GM12878 (cell line): ENCODE data around the gene SCARB2. TPM values are rescaled to one million over a fixed set of nuclear protein-coding genes. Genes with fewer than 3 reads are reported as not detected.

Experiments
- ATAC-seq: fragments of 200-7000 bp; cut with Tn5 transposase; 3 replicates; pipeline ENCODE4 v1.9.1; 2020; ENCODE audit warnings: mild to moderate bottlenecking, moderate library complexity
- BruUV-seq: library from RNA; stranded (reverse); fragments of 400-500 nt; replicated peaks from 2 replicates; lab custom pipeline; 2021; lab: Mats Ljungman, UMichigan
- CTCF ChIA-PET: fragments of 300-600 bp; sonication (Branson Sonifier 250); formaldehyde crosslinking; extraction: SDS; loops from one replicate; lab custom pipeline; 2021; ENCODE audit warnings: inconsistent platforms; lab: Yijun Ruan, JAX
- POLR2A ChIA-PET: fragments of 350-600 bp; formaldehyde crosslinking; extraction: SDS; loops from one replicate; lab custom pipeline; 2021; ENCODE audit warnings: inconsistent platforms; lab: Charles Lee
- RAD21 ChIA-PET: fragments of 300-600 bp; sonication (Branson Sonifier 250); formaldehyde crosslinking; loops from one replicate; lab custom pipeline; 2023; ENCODE audit warnings: antibody characterized with exemption; ENCODE audit not compliant: unreplicated experiment; lab: Charles Lee
- SMC1A ChIA-PET: fragments of 300-600 bp; sonication (Branson Sonifier 250); formaldehyde crosslinking; loops from one replicate; lab custom pipeline; 2023; ENCODE audit not compliant: unreplicated experiment, uncharacterized antibody; lab: Charles Lee
- DNase-seq: peaks from one replicate; pipeline ENCODE4 v3.0.0-alpha.2; 2011; ENCODE audit warnings: low read depth, low spot score
- FAIRE-seq: peaks from 3 replicates; lab custom pipeline; 2011; peaks lifted over from hg19 to GRCh38; lab: Jason Lieb, UNC
- H2AFZ ChIP-seq: 2 replicates; pipeline ENCODE4 v1.6.0; 2011; ENCODE audit warnings: low read depth, low read length, control low read depth; ENCODE audit not compliant: control insufficient read depth
- H3K27ac ChIP-seq: 2 replicates; pipeline ENCODE4 v1.5.1; 2011; ENCODE audit warnings: control low read depth; ENCODE audit not compliant: control insufficient read depth, insufficient read depth
- H3K27me3 ChIP-seq, 2 experiments: replicated peaks in 1 of 2; 2 replicates each; pipeline versions ENCODE4 v1.6.0 to v1.6.1; 2011; ENCODE audit warnings: low read length in 1 of 2; ENCODE audit not compliant: control insufficient read depth in 2 of 2, insufficient read depth in 2 of 2
- H3K36me3 ChIP-seq, 2 experiments: 2 replicates each; pipeline ENCODE4 v1.5.1; 2011; ENCODE audit warnings: low read length in 1 of 2; ENCODE audit not compliant: control insufficient read depth in 2 of 2, insufficient read depth in 2 of 2
- H3K4me1 ChIP-seq: 2 replicates; pipeline ENCODE4 v1.6.1; 2011; ENCODE audit warnings: mild to moderate bottlenecking, low read length, moderate library complexity, mixed read lengths; ENCODE audit not compliant: control insufficient read depth, insufficient read depth
- H3K4me2 ChIP-seq: 2 replicates; pipeline ENCODE4 v1.6.0; 2011; ENCODE audit warnings: control low read depth; ENCODE audit not compliant: control insufficient read depth, insufficient read depth
- H3K4me3 ChIP-seq: fragments of 200-600 bp; sonication (generic); 2 replicates; pipeline ENCODE4 v1.5.1; 2016
- H3K79me2 ChIP-seq: 2 replicates; pipeline ENCODE4 v1.6.0; 2011; ENCODE audit warnings: low read length; ENCODE audit not compliant: control insufficient read depth, insufficient read depth
- H3K9ac ChIP-seq: 2 replicates; pipeline ENCODE4 v1.8.0; 2011; ENCODE audit warnings: low read length, control low read depth, mixed read lengths; ENCODE audit not compliant: control insufficient read depth, insufficient read depth
- H3K9me3 ChIP-seq: replicated peaks from 3 replicates; pipeline ENCODE4 v1.5.1; 2011; ENCODE audit warnings: mild to moderate bottlenecking, low read length; ENCODE audit not compliant: control insufficient read depth, insufficient read depth
- H4K20me1 ChIP-seq: 2 replicates; pipeline ENCODE4 v1.6.0; 2011; ENCODE audit not compliant: control insufficient read depth, insufficient read depth
- KDM1A ChIP-seq: fragments of 200-600 bp; sonication (generic); IDR thresholded peaks from 2 replicates; pipeline ENCODE4 v1.6.1; 2016; ENCODE audit warnings: borderline replicate concordance
- PAX8 ChIP-seq: fragments of 450-650 bp; IDR thresholded peaks from 2 replicates; pipeline ENCODE4 v1.6.1; 2017; ENCODE audit warnings: mild to moderate bottlenecking, moderate library complexity
- RAD51 ChIP-seq: fragments of 450-650 bp; IDR thresholded peaks from 2 replicates; pipeline ENCODE4 v1.6.1; 2016; ENCODE audit warnings: moderate library complexity, mild to moderate bottlenecking, inconsistent platforms
- RELA ChIP-seq: fragments of 450-650 bp; IDR thresholded peaks from 2 replicates; pipeline ENCODE4 v1.8.0; 2014; ENCODE audit warnings: borderline replicate concordance; ENCODE audit not compliant: partially characterized antibody
- TBL1XR1 ChIP-seq: IDR thresholded peaks from 2 replicates; pipeline ENCODE4 v1.6.1; 2012; ENCODE audit warnings: low read depth, low read length, improper control_type of control experiment
- WGBS: methylation state at CpG from one replicate; pipeline ENCODE4 v1.1.6; 2016; ENCODE audit warnings: low lambda C conversion rate; ENCODE audit not compliant: insufficient replicate concordance, insufficient coverage; ENCODE audit errors: missing lambda C conversion rate; 5-methylcytosine and 5-hydroxymethylcytosine counted together
- in situ Hi-C: fragments of 300-500 bp; cut with MboI; formaldehyde crosslinking; loops from 9 replicates; pipeline ENCODE4 v1.14.3; 2018; ENCODE audit warnings: mixed read lengths
- intact Hi-C: fragments of 100-400 bp; cut with micrococcal nuclease; formaldehyde crosslinking; loops from one replicate; pipeline ENCODE4 v1.14.2; 2022; ENCODE audit not compliant: unreplicated experiment
- polyA plus RNA-seq, 11 experiments: library from polyadenylated mRNA; depleted of rRNA in 4 of 11; unstranded in 6 of 11; stranded (reverse) in 5 of 11; fragments of >200 nt; fragmentation: Nextera tagmentation in 4 of 11; fragmentation: Illumina TruSeq in 1 of 11; extraction: Ambion mirVana in 4 of 11; extraction: Trizol in 1 of 11; gene quantifications; 1 replicate in 1 of 11; 2 replicates in 10 of 11; pipeline versions ENCODE4 v1.2.1 to v1.2.3, GENCODE V29; 2011 to 2016; ENCODE audit warnings: inconsistent platforms in 2 of 11, missing spikeins in 2 of 11, low read depth in 1 of 11
- total RNA-seq, 4 experiments: library from RNA; depleted of rRNA in 3 of 4; stranded (reverse); fragments of >200 nt in 3 of 4; fragmentation: Illumina TruSeq in 1 of 4; extraction: Trizol in 1 of 4; gene quantifications; 2 replicates each; pipeline versions ENCODE4 v1.2.1 to v1.2.3, GENCODE V29; 2013 to 2021
- TF ChIP-seq, protein P1 (sequence below): fragments of 450-650 bp; IDR thresholded peaks from 2 replicates; pipeline ENCODE4 v1.6.1; 2017; ENCODE audit warnings: mild to moderate bottlenecking
- TF ChIP-seq, protein P2 (sequence below): IDR thresholded peaks from 2 replicates; pipeline ENCODE4 v1.6.1; 2011; ENCODE audit warnings: borderline replicate concordance, low read depth, mild to moderate bottlenecking, moderate library complexity, low read length; ENCODE audit not compliant: insufficient read depth, poor library complexity, severe bottlenecking

SCARB2 gene
- total and polyA plus RNA-seq, 10 of the 15 experiments (the other 5 are each of a cell fraction or from before 2014, with no cell fraction given), result 2.1 to 11.7 (median 9.5) TPM

DNA sequence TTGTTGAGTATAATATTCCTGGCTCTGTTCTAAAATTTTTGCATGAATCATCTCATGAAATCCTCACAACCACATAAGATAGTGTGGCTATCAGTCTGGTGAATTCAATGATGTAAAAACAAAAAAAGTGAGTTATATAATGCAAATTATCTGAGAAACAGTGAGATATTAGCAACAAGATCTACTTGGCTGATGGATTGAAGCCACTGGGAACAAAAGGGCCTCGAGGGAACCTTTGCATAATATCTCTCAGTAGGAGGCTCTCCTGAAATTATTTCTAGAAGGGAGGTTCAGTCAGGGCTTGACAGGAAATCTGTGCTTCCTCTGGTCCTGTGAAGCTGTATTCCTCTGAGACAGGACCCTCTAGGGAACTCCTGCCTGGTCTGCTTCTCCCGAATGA, 35.3 kb downstream of the SCARB2 start:
- intact Hi-C loops, result loop anchor here (5.0 kb wide), 1 partner anchor 254 kb away; no protein-coding TSS in a partner anchor
- Histone ChIP-seq H3K4me3 (no peak overlapping the region), H3K79me2 (no peaks in the 10 kb centered on the region), H3K4me2 (no peak overlapping the region), H2AFZ (no peak overlapping the region), H3K4me1 (no peaks in the 10 kb centered on the region), H3K27me3 (no peaks in the 10 kb centered on the region), H4K20me1 (no peaks in the 10 kb centered on the region), H3K9me3 (no peaks in the 10 kb centered on the region), H3K36me3 (peaks cover 0 to 6% of the 10 kb centered on the region in 2 experiments; a peak in 2 of 4 replicates), H3K27ac (no peak overlapping the region), H3K9ac (no peak overlapping the region)
- POLR2A ChIA-PET, result interaction anchor here (0.6 kb wide), 1 partner anchor 784 kb away, joined by 3 read pairs; no protein-coding TSS in a partner anchor
- DNase-seq (no peak), ATAC-seq (no peak), FAIRE-seq (no peak)
- in situ Hi-C loops, result loop anchor here (5.0 kb wide), 1 partner anchor 329 kb away; no protein-coding TSS in a partner anchor
- BruUV-seq, result no TSS peak
- no peak for TF ChIP-seq PAX8
- no peak for TF ChIP-seq KDM1A
- SMC1A ChIA-PET, result interaction anchor here (1.2 to 6.7 kb wide), 5 partner anchors 33 to 321 kb away, joined by 3 to 126 read pairs (median 7); no protein-coding TSS in a partner anchor
- CTCF ChIA-PET, result interaction anchor here (0.6 to 7.8 kb wide), 9 partner anchors 12 to 1001 kb away, joined by 3 to 214 read pairs (median 25); no protein-coding TSS in a partner anchor
- RAD21 ChIA-PET, result interaction anchor here (0.8 to 5.5 kb wide), 3 partner anchors 42 to 326 kb away, joined by 3 to 110 read pairs (median 24); no protein-coding TSS in a partner anchor
- 44% methylated on average over 2 of the region's 2 CpGs for WGBS

DNA sequence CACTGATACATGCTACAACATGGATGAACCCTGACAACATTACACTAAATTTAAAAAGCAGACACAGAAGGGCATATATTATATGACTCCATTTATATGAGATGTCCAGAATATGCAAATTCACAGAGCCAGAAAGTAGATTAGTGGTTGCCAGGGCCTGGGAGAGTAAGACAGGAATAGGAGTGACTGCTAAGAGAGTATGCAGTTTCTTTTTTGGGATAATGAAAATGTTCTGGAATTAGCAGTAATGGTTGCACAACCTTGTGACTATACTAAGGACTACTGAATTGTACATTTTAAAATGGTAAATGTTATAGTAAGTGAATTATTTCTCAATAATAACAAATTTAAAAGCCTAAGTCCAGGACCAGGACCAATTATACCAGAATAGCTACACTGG, 35.9 kb downstream of the SCARB2 start:
- H3K79me2 ChIP-seq, result no peaks in the 10 kb centered on the region
- H3K4me1 ChIP-seq, result no peaks in the 10 kb centered on the region
- H3K36me3 ChIP-seq, result peaks cover 0 to 6% of the 10 kb centered on the region in 2 experiments; a peak in 2 of 4 replicates
- no peak for ATAC-seq
- no peaks in the 10 kb centered on the region for H3K9me3 ChIP-seq
- POLR2A ChIA-PET, result interaction anchor here (0.7 kb wide), 1 partner anchor 113 kb away, joined by 3 read pairs; no protein-coding TSS in a partner anchor
- in situ Hi-C loops, result loop anchor here (5.0 kb wide), 1 partner anchor 330 kb away; no protein-coding TSS in a partner anchor
- RAD21 ChIA-PET, result interaction anchor here (0.6 to 5.5 kb wide), 3 partner anchors 199 to 326 kb away, joined by 3 to 110 read pairs (median 24); no protein-coding TSS in a partner anchor
- H4K20me1 ChIP-seq, result no peaks in the 10 kb centered on the region
- no peak overlapping the region for H2AFZ ChIP-seq
- H3K9ac ChIP-seq, result no peak overlapping the region
- H3K27ac ChIP-seq, result no peak overlapping the region
- CTCF ChIA-PET, result interaction anchor here (0.7 to 7.8 kb wide), 5 partner anchors 13 to 324 kb away, joined by 3 to 214 read pairs (median 38); no protein-coding TSS in a partner anchor
- no peaks in the 10 kb centered on the region for H3K27me3 ChIP-seq
- H3K4me3 ChIP-seq, result no peak overlapping the region
- intact Hi-C loops, result loop anchor here (5.0 kb wide), 1 partner anchor 255 kb away; no protein-coding TSS in a partner anchor
- H3K4me2 ChIP-seq, result no peak overlapping the region
- DNase-seq, result no peak
- no peak for TF ChIP-seq RAD51
- TF ChIP-seq TBL1XR1, result no peak
- TF ChIP-seq, protein P1, sequence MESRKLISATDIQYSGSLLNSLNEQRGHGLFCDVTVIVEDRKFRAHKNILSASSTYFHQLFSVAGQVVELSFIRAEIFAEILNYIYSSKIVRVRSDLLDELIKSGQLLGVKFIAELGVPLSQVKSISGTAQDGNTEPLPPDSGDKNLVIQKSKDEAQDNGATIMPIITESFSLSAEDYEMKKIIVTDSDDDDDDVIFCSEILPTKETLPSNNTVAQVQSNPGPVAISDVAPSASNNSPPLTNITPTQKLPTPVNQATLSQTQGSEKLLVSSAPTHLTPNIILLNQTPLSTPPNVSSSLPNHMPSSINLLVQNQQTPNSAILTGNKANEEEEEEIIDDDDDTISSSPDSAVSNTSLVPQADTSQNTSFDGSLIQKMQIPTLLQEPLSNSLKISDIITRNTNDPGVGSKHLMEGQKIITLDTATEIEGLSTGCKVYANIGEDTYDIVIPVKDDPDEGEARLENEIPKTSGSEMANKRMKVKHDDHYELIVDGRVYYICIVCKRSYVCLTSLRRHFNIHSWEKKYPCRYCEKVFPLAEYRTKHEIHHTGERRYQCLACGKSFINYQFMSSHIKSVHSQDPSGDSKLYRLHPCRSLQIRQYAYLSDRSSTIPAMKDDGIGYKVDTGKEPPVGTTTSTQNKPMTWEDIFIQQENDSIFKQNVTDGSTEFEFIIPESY, result no peak
- TF ChIP-seq, protein P2, sequence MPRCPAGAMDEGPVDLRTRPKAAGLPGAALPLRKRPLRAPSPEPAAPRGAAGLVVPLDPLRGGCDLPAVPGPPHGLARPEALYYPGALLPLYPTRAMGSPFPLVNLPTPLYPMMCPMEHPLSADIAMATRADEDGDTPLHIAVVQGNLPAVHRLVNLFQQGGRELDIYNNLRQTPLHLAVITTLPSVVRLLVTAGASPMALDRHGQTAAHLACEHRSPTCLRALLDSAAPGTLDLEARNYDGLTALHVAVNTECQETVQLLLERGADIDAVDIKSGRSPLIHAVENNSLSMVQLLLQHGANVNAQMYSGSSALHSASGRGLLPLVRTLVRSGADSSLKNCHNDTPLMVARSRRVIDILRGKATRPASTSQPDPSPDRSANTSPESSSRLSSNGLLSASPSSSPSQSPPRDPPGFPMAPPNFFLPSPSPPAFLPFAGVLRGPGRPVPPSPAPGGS, result no peak
- TF ChIP-seq RELA, result no peak
- SMC1A ChIA-PET, result interaction anchor here (1.2 to 6.7 kb wide), 3 partner anchors 33 to 241 kb away, joined by 3 to 126 read pairs (median 25); no protein-coding TSS in a partner anchor
- FAIRE-seq, result no peak
- BruUV-seq, result no TSS peak
